Iris pigment epithelial cell (primary cell): ENCODE measurements around the gene NR2C2AP.
"Not testable (repeated sequence)": the region's sequence is repeated elsewhere in the genome, so short reads cannot be mapped to it uniquely, and the experiment has no call there.

Experiments
- DNase-seq: peaks from one replicate; pipeline ENCODE4 v3.0.0-alpha.2; 2011; ENCODE audit warnings: low read depth

Gene NR2C2AP, protein sequence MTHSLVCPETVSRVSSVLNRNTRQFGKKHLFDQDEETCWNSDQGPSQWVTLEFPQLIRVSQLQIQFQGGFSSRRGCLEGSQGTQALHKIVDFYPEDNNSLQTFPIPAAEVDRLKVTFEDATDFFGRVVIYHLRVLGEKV

DNA sequence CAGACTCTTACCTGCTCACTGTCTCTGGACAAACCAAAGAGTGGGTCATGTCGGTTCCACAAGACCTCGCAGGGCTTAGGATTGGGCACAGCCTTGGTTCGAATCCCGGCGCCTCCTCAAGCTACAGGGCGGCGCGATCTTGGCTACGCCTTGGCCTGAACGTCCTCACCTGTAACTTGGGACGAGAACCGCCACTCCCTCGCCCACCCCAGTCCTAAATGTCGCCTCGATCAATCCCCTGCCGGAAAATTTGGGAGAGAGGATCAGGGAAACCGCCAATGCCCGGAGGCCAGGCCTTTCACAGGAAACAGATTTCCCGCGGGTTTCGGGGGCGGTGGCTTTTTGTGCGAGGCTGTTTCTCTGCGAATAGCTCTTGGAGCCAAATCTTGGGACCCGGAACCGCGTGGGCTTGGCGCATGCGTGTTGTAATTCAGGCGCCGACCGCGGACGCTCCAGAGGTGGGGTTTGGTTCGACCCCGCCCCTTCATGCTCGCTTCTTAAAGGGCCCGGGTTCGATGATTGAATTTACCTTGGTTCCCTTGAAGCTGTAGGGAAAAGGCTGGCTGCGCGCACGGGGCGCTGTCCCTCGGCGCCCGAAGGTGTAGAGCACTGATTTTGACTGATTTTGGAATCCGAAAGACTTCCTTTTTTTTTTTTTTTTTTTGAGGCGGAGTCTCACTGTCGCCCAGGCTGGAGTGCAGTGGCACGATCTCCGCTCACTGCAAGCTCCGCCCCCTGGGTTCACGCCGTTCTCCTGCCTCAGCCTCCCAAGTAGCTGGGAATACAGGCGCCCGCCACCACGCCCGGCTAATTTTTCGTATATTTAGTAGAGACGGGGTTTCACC, at the start of gene NR2C2AP:
NR2C2AP (minus strand) TSS at position 403 of the 845 bp plus-strand sequence; CDS start at position 49, 354 bp downstream.
- DNase-seq: peak; percentile 85

DNA sequence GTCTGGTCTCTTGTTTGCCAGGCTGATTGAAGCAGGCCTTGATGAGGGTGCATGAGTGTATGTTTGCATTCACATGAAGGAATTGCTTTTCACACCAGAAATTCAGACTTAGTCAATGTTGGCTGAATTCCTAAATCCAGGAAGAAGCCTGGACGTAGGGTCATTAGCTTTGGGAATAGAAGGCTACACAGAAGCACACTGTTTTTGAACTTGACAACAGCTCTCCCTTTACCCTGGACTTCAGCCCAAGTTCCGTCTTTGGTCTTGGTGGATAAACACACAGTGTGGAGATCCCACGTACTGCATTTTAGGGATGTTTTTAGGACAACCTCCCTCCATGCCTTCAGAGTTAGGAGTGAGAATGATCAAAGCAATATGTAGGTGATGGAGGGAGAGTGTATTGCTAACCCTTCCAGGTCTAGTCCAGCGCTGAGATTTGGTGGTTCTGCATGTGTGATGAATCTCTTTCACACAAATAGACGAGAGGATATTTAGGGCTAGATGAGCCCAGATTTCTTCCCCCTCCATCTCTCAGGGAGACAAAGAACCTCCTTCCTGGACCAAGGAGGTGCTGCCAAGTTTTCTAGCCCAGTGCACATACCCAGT, 47.1 kb upstream of the NR2C2AP start:
- no peak for DNase-seq

DNA sequence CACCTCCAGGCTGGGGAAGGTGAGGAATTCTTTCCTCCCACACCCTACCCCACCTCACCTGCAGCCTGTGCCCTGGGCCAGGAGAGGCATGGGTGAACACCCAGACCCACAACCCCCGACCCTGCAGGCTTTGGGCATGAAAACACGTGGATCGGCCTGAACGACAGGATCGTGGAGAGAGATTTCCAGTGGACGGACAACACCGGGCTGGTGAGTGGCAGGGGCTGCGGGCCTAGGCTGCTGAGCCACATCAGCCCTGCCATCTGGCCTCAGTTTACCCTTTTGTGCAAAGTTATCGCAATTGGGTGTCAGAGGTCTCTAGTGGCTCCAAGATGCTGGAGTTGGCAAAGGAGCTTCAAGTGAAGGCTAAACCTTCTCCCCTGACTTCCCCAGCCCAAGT, 37.3 kb upstream of the NR2C2AP start:
- DNase-seq: no peak

DNA sequence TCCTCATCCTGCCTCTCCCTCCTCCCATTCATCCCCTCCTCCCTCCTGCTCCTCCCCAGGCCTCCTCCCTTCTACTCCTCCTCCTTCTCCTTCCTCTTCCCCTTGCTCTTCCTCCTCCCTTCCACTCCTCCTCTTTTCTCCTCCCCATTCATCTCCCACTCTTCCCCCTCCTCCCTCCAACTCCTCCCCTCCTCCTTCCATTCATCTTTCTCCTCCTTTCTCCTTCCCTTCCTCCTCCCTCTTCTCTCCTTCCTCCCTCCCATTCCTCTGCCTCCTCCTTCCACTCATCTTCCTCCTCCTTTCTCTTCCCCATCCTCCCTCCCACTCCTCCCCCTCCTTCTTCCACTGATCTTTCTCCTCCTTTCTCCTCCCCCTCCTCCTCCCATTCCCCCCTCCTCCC, 36.5 kb upstream of the NR2C2AP start:
- DNase-seq: no peak

DNA sequence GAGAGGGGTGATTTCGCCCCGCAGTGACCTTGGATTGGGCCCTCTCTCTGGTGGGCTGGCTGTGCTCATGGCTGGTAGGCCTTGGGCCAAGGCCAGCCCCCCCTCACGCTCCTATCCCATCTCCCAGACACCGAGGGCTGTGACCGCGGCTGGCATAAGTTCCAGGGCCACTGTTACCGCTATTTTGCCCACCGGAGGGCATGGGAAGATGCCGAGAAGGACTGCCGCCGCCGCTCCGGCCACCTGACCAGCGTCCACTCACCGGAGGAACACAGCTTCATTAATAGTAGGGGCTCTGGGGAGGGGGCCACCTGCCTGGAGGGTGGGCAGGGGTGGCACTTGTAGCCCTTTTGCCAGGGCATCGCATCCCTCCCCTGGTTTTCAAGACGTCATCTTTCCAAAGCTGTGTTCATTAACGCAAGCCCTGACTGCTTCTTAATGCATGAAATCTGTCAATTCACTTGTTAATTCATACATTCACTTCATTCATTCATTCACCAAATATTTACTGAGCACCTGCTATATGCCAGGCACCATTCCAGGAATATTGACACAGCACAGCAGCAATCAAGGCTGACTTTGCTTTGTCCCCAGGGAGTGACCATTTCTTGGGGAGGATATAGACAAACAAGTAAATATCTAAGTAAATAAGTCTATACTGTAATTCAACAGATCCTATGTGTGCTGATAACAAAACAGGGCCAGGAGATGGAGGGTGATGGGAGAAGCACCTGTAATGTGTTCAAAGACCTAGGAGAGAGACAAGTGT, 35.1 kb upstream of the NR2C2AP start:
- no peak for DNase-seq

DNA sequence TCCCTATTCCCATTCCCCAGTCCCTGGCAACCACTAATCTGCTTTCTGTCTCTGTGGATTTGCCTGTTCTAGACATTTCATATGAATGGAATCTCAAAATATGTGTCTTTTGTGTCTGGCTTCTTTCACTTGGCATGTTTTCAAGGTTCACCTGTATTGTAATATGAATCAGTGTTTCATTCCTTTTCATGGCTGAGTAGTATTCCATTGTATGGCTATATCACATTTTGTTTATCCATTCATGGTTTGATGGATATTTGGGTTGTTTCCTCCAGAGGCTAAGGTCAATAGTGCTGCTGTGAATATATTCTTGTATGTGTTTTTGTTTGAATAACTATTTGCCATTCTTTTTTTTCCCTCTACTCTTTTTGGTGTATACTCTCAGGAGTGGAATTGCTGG, 33.0 kb upstream of the NR2C2AP start:
- DNase-seq: no peak

DNA sequence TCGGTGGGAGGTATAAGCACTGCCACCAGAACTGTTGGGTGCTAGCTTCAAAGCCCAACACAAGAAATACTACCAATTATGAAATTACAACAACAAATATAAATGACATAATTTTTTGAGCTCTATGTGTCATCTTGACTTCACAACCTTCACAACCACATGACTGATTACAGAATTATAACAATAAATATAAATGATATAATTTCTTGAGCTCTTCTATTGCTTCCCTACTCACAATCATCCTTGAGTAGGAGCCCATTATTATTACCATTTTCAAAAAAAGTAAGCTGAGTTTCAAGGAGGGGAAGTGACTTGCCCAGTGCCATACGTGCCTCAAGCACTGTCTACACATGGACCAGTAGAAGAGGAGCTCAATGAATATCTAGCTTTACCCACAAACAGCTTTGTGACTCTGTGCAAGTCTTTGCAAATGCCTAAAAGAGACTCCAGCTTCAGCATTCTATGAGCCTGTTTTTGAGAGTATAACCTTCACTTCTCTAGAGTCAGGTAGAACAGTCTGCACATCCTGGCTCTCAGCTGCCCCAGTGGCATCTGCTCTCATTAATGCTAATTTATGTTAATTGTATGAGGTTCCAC, 31.1 kb upstream of the NR2C2AP start:
- DNase-seq: no peak

DNA sequence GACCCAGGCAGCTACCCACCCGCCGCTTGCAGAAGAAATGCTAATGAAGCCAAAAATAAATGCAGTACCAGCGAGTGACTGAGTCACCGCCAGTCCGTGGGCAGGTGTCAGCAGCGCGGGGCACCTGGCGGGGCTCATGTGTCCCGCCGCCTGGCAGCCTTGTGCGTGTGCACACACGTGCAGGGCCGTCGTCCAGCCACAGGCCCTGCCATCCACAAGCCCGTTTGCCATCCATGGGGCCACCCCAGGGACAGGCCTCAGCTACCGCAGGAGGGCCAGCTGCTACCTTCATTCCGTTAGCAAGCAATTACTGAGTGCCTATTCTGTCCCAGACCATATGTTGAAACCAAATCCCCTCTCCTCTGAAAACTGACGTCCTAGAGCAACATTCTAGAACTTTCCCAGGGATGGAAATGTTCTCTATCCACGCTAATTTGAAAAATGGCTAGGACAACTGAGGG, 29.1 kb upstream of the NR2C2AP start:
- DNase-seq: no peak

DNA sequence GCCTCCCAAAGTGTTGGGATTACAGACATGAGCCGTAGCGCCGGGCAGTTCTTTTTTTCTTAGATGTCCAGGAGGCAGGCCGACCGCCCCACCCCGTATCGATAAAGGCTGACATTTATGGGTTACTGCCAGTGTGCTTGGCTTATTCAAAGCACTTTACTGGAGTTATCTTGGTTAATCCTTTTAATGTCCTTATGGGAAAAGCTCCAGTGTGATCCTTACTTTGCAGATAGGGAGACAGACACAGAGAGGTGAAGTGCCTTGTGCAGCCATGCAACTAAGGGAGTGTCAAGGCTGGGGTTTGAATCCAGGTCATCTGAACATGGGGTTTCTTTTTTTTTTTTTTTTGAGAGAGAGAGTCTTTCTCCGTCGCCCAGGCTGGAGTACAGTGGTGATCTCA, 27.8 kb upstream of the NR2C2AP start:
- DNase-seq: no peak

DNA sequence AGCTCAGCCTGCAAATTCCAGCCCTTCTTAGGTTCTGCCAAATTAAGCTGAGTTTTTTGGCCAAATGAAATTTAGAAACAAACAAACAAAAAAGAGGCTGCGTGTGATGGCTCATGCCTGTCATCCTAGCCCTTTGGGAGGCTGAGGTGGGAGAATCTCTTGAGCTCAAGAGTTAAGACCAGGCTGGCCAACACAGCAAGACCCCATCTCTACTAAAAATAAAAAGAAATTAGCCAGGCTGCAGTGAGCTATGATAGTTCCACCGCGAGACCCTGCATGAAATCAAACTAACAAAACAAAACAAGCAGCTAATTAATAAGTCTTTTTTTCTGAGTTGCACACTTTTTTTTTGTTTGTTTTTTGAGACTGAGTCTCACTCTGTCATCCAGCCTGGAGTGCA, 26.5 kb upstream of the NR2C2AP start:
- no peak for DNase-seq

DNA sequence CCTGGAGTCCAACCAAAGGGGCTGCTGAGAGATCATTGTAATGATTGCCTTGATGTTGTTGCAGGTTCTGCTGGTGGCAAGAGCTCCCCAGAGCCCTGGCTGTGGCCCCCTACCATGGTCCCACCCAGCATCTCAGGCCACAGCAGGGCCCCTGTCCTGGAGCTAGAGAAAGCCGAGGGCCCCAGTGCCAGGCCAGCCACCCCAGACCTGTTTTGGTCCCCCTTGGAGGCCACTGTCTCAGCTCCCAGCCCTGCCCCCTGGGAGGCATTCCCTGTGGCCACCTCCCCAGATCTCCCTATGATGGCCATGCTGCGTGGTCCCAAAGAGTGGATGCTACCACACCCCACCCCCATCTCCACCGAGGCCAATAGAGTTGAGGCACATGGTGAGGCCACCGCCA, 24.0 kb upstream of the NR2C2AP start:
- DNase-seq: no peak

DNA sequence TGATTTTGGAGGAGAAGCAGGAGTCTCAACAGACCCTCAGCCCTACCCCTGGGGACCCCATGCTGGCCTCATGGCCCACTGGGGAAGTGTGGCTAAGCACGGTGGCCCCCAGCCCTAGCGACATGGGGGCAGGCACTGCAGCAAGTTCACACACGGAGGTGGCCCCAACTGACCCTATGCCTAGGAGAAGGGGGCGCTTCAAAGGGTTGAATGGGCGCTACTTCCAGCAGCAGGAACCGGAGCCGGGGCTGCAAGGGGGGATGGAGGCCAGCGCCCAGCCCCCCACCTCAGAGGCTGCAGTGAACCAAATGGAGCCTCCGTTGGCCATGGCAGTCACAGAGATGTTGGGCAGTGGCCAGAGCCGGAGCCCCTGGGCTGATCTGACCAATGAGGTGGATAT, 23.4 kb upstream of the NR2C2AP start:
- DNase-seq: no peak

DNA sequence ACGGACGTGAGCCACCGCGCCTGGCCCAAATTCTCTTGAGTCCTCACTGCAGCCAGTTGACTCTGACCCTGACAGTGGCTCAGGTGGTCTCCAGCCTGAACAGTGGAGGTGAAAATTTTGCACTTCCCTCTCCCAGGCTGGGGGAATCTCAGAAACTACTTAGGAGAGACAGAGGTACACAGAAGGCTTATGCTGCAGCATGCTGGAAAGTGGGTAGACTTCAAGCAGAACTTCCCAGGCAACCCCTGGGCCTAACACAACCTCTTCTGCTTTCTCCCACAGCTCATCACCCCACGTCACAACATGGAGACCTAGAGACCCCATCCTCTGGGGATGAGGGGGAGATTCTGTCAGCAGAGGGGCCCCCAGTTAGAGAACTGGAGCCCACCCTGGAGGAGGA, 23.0 kb upstream of the NR2C2AP start:
- no peak for DNase-seq

DNA sequence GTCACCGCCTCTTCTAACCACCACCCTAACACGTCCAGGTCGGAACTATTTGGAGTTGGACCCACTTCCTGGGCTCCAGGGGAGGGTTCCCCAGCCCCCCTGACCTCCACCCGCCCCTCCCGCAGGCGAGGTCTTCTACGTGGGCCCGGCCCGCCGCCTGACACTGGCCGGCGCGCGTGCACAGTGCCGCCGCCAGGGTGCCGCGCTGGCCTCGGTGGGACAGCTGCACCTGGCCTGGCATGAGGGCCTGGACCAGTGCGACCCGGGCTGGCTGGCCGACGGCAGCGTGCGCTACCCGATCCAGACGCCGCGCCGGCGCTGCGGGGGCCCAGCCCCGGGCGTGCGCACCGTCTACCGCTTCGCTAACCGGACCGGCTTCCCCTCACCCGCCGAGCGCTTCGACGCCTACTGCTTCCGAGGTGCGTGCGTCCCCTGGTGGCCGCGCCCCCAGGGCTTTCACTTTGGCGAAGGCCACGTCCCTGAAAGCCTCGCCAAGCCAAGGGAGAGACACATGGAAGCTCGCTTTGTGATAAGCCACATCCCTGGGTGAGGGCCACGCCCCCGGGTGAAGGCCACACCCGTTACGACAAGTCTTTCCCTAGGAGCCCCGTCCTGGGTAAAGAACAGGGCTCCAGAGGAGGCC, 21.8 kb upstream of the NR2C2AP start:
- DNase-seq: peak; percentile 67

DNA sequence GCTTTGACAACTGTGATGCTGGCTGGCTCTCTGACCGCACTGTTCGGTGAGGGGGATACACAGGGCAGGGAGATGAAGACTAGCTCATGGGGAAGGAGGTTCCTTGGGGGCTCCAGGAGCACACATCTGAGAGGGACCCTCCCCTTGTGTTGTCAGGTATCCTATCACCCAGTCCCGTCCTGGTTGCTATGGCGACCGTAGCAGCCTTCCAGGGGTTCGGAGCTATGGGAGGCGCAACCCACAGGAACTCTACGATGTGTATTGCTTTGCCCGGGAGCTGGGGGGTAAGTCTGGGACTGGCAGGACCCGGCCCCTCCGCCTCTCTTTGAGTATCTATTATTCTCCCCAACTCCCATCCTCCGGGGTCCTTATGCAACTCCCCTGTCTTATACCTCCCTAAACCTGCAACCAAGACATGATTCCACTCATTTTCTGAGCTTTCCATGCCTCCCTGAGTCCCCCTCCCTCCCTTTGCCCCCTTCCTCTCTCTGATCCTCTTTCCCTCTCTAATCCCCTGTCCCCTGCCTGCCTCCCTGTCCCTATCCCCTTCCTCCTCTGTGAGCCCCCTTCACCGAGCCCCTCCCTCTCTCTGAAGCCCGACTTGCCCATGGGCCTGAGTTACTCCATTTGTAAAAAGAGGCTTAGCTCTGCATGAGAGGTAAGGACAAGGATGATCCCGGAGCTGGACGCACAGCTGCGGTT, 21.1 kb upstream of the NR2C2AP start:
- no peak for DNase-seq

DNA sequence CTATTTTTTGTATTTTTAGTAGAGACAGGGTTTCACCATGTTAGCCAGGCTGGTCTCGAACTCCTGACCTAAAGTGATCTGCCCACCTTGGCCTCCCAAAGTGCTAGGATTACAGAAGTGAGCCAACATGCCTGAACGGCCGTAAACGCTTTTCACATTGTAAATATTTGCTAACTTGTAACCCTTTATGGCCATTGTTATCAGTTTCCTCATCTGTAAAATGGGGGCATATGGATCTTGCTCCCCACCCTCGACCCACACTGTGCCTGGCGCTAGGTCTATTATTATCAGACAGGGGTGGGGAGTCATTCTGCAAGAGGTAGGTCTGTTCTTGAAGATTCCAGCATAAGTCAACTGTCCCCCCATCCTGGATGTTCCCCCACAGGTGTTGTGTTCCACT, 20.4 kb upstream of the NR2C2AP start:
- DNase-seq: no peak

DNA sequence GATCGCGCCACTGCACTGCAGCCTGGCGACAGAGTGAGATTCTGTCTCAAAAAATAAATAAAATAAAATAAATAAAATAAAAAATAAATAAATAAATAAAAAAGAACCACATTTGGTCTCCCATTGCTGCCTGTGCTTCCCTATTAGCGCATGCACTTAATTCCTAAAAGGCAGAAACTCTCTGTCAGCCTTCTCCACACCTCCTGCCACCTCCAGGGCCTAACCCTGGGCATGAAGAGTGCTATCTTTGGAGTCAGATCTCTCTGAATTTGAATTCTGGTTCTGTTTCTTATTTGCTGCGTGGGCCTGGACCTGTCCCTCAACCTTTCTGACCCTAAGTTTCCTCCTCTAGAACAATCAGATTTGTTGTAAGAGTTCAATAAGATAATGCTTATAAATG, 19.8 kb upstream of the NR2C2AP start:
- DNase-seq: no peak

DNA sequence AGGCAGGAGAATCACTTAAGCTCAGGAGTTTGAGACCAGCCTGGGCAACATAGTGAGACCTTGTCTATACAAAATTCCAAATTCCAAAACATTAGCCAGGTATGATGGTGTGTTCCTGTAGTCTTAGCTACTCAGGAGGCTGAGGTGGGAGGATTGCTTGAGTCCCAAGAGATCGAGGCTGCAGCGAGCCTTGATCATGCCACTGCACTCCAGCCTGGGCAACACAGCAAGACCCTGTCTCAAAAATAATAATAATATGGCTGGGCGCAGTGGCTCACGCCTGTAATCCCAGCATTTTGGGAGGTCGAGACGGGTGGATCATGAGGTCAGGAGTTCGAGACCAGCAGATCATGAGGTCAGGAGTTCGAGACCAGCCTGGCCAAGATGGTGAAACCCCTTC, 17.8 kb upstream of the NR2C2AP start:
- not testable (repeated sequence) for DNase-seq

DNA sequence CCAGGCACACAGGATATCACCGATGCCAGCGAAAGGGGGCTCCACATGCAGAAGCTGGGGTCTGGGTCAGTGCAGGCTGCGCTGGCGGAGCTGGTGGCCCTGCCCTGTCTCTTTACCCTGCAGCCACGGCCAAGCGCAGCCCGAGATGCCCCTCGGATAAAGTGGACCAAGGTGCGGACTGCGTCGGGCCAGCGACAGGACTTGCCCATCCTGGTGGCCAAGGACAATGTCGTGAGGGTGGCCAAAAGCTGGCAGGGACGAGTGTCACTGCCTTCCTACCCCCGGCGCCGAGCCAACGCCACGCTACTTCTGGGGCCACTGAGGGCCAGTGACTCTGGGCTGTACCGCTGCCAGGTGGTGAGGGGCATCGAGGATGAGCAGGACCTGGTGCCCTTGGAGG, 15.7 kb upstream of the NR2C2AP start:
- DNase-seq: no peak

DNA sequence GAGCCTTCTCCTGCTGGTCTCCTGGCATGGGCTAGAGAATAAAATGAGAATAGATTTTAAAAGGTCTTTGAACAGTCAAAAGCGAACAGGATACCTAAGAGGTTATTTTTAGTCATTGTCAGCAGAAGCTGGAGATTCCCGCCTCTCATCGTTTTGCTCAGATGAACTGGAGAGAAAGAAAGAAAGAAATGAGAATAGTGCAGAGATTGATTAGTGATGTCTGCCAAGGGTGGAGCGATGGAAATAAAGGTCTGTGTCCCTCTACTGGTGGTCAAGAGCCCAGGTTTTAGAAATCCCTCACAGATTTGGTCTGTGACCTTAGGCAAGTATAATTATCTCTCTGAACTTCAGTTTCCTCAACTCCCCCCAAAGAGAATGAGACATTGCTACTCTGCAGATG, 13.9 kb upstream of the NR2C2AP start:
- DNase-seq: peak; percentile 46

DNA sequence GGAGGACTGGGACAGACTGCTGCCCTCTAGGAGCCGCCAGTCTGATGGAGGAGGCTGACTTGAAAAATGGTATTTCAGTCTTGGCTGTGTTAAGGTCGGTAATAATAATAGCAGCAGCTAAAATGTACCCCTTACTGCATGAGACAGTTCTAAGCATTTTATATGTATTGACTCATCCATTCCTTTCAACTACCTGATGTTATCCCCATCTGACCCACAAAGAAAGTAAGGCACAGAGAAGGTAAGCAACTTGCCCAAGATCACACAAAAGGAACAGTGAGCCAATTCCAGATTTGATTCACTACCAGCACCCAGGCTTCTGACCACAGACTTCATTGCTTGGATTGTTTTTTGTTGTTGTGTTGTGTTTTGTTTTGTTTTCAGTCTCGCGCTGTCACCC, 12.6 kb upstream of the NR2C2AP start:
- DNase-seq: no peak
